GM23338 (cell line): ENCODE measurements around the gene FARS2.

Experiments used
- CREB1 ChIP-seq: fragments of 250-450 bp; sonication (Bioruptor Pico); IDR thresholded peaks from 2 replicates; pipeline ENCODE4 v1.5.0; 2020; ENCODE audit warnings: low read depth, mild to moderate bottlenecking, moderate library complexity
- EZH2 ChIP-seq: fragments of 200-600 bp; sonication (generic); IDR thresholded peaks from one replicate; pipeline ENCODE4 v1.8.0; 2017; ENCODE audit warnings: antibody characterized with exemption, mild to moderate bottlenecking, low read depth; ENCODE audit not compliant: unreplicated experiment
- EZH2phosphoT487 ChIP-seq: fragments of 200-600 bp; sonication (generic); IDR thresholded peaks from one replicate; pipeline ENCODE4 v1.8.1; 2018; ENCODE audit warnings: antibody characterized with exemption; ENCODE audit not compliant: unreplicated experiment
- JUNB ChIP-seq: IDR thresholded peaks from one replicate; pipeline ENCODE4 v1.6.1; 2016; ENCODE audit warnings: antibody characterized with exemption; ENCODE audit not compliant: unreplicated experiment
- NANOG ChIP-seq: IDR thresholded peaks from 2 replicates; pipeline ENCODE4 v1.6.1; 2016; ENCODE audit warnings: antibody characterized with exemption, borderline replicate concordance
- POLR2AphosphoS5 ChIP-seq: IDR thresholded peaks from 2 replicates; pipeline ENCODE4 v1.6.1; 2016; ENCODE audit warnings: antibody characterized with exemption, low read depth
- ZNF331 ChIP-seq: fragments of 250-450 bp; sonication (Bioruptor Pico); IDR thresholded peaks from 2 replicates; pipeline ENCODE4 v1.5.0; 2020; ENCODE audit warnings: low read depth, mild to moderate bottlenecking, moderate library complexity
- TF ChIP-seq, protein P1 (sequence below), 2 experiments: fragments of 200-600 bp in 1 of 2; sonication (generic) in 1 of 2; conservative IDR thresholded peaks; 2 replicates each; pipeline versions ENCODE4 v1.5.1 to v1.6.1; 2016 to 2017; ENCODE audit warnings: antibody characterized with exemption in 2 of 2, low read depth in 2 of 2, mild to moderate bottlenecking in 2 of 2, moderate library complexity in 1 of 2
- TF ChIP-seq, protein P2 (sequence below): IDR thresholded peaks from one replicate; pipeline ENCODE4 v1.6.1; 2018; ENCODE audit warnings: antibody characterized with exemption; ENCODE audit not compliant: unreplicated experiment
- TF ChIP-seq, protein P3 (sequence below): IDR thresholded peaks from 2 replicates; pipeline ENCODE4 v1.6.1; 2016; ENCODE audit warnings: antibody characterized with exemption
- TF ChIP-seq, protein P4 (sequence below): fragments of 250-450 bp; sonication (Bioruptor Pico); IDR thresholded peaks from 2 replicates; pipeline ENCODE4 v1.5.0; 2020; ENCODE audit warnings: mild to moderate bottlenecking, moderate library complexity

DNA sequence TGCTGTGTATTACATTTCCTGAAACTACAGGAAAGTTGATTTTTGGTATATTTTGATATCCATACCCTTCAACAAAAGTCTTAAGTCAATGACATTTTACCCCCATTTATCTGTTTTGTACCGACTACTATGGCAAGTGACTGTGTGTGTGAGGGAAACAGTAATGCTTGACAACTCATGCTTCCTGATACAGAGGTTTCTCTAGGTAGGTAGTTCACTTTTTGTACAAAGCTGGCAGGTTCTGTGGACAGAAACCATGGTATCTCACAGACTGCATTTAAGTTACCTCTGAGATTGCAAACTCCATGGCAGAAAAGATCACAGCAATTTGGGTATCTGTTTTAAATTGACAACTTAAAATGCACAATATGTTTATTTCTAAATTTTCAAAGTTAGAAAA lies 28.8 kb downstream of the FARS2 start:
- TF ChIP-seq EZH2phosphoT487, result no peak
- TF ChIP-seq, protein P1, sequence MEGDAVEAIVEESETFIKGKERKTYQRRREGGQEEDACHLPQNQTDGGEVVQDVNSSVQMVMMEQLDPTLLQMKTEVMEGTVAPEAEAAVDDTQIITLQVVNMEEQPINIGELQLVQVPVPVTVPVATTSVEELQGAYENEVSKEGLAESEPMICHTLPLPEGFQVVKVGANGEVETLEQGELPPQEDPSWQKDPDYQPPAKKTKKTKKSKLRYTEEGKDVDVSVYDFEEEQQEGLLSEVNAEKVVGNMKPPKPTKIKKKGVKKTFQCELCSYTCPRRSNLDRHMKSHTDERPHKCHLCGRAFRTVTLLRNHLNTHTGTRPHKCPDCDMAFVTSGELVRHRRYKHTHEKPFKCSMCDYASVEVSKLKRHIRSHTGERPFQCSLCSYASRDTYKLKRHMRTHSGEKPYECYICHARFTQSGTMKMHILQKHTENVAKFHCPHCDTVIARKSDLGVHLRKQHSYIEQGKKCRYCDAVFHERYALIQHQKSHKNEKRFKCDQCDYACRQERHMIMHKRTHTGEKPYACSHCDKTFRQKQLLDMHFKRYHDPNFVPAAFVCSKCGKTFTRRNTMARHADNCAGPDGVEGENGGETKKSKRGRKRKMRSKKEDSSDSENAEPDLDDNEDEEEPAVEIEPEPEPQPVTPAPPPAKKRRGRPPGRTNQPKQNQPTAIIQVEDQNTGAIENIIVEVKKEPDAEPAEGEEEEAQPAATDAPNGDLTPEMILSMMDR (conservative IDR thresholded peaks at IDR 0.05; ENCODE audit: low read depth in 2 of 2), result no peak
- no peak for TF ChIP-seq EZH2
- no peak for TF ChIP-seq POLR2AphosphoS5
- TF ChIP-seq JUNB, result no peak
- TF ChIP-seq, protein P2, sequence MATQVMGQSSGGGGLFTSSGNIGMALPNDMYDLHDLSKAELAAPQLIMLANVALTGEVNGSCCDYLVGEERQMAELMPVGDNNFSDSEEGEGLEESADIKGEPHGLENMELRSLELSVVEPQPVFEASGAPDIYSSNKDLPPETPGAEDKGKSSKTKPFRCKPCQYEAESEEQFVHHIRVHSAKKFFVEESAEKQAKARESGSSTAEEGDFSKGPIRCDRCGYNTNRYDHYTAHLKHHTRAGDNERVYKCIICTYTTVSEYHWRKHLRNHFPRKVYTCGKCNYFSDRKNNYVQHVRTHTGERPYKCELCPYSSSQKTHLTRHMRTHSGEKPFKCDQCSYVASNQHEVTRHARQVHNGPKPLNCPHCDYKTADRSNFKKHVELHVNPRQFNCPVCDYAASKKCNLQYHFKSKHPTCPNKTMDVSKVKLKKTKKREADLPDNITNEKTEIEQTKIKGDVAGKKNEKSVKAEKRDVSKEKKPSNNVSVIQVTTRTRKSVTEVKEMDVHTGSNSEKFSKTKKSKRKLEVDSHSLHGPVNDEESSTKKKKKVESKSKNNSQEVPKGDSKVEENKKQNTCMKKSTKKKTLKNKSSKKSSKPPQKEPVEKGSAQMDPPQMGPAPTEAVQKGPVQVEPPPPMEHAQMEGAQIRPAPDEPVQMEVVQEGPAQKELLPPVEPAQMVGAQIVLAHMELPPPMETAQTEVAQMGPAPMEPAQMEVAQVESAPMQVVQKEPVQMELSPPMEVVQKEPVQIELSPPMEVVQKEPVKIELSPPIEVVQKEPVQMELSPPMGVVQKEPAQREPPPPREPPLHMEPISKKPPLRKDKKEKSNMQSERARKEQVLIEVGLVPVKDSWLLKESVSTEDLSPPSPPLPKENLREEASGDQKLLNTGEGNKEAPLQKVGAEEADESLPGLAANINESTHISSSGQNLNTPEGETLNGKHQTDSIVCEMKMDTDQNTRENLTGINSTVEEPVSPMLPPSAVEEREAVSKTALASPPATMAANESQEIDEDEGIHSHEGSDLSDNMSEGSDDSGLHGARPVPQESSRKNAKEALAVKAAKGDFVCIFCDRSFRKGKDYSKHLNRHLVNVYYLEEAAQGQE, result no peak
- TF ChIP-seq CREB1 (CRISPR knock-in tag), result no peak
- TF ChIP-seq NANOG, result no peak
- TF ChIP-seq, protein P3, sequence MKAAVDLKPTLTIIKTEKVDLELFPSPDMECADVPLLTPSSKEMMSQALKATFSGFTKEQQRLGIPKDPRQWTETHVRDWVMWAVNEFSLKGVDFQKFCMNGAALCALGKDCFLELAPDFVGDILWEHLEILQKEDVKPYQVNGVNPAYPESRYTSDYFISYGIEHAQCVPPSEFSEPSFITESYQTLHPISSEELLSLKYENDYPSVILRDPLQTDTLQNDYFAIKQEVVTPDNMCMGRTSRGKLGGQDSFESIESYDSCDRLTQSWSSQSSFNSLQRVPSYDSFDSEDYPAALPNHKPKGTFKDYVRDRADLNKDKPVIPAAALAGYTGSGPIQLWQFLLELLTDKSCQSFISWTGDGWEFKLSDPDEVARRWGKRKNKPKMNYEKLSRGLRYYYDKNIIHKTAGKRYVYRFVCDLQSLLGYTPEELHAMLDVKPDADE, result no peak
- no peak for TF ChIP-seq ZNF331 (CRISPR knock-in tag)
- TF ChIP-seq, protein P4, sequence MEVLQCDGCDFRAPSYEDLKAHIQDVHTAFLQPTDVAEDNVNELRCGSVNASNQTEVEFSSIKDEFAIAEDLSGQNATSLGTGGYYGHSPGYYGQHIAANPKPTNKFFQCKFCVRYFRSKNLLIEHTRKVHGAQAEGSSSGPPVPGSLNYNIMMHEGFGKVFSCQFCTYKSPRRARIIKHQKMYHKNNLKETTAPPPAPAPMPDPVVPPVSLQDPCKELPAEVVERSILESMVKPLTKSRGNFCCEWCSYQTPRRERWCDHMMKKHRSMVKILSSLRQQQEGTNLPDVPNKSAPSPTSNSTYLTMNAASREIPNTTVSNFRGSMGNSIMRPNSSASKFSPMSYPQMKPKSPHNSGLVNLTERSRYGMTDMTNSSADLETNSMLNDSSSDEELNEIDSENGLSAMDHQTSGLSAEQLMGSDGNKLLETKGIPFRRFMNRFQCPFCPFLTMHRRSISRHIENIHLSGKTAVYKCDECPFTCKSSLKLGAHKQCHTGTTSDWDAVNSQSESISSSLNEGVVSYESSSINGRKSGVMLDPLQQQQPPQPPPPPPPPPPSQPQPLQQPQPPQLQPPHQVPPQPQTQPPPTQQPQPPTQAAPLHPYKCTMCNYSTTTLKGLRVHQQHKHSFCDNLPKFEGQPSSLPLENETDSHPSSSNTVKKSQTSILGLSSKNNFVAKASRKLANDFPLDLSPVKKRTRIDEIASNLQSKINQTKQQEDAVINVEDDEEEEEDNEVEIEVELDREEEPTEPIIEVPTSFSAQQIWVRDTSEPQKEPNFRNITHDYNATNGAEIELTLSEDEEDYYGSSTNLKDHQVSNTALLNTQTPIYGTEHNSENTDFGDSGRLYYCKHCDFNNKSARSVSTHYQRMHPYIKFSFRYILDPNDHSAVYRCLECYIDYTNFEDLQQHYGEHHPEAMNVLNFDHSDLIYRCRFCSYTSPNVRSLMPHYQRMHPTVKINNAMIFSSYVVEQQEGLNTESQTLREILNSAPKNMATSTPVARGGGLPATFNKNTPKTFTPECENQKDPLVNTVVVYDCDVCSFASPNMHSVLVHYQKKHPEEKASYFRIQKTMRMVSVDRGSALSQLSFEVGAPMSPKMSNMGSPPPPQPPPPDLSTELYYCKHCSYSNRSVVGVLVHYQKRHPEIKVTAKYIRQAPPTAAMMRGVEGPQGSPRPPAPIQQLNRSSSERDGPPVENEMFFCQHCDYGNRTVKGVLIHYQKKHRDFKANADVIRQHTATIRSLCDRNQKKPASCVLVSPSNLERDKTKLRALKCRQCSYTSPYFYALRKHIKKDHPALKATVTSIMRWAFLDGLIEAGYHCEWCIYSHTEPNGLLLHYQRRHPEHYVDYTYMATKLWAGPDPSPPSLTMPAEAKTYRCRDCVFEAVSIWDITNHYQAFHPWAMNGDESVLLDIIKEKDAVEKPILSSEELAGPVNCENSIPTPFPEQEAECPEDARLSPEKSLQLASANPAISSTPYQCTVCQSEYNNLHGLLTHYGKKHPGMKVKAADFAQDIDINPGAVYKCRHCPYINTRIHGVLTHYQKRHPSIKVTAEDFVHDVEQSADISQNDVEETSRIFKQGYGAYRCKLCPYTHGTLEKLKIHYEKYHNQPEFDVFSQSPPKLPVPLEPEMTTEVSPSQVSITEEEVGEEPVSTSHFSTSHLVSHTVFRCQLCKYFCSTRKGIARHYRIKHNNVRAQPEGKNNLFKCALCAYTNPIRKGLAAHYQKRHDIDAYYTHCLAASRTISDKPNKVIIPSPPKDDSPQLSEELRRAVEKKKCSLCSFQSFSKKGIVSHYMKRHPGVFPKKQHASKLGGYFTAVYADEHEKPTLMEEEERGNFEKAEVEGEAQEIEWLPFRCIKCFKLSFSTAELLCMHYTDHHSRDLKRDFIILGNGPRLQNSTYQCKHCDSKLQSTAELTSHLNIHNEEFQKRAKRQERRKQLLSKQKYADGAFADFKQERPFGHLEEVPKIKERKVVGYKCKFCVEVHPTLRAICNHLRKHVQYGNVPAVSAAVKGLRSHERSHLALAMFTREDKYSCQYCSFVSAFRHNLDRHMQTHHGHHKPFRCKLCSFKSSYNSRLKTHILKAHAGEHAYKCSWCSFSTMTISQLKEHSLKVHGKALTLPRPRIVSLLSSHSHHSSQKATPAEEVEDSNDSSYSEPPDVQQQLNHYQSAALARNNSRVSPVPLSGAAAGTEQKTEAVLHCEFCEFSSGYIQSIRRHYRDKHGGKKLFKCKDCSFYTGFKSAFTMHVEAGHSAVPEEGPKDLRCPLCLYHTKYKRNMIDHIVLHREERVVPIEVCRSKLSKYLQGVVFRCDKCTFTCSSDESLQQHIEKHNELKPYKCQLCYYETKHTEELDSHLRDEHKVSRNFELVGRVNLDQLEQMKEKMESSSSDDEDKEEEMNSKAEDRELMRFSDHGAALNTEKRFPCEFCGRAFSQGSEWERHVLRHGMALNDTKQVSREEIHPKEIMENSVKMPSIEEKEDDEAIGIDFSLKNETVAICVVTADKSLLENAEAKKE (CRISPR knock-in tag), result no peak
